CD4-positive, alpha-beta memory T cell (primary cell): ENCODE results near the gene DNAH6. TPM values are rescaled to one million over a fixed set of nuclear protein-coding genes. Genes with fewer than 3 reads are reported as not detected.
"Not testable (repeated sequence)": the region's sequence is repeated elsewhere in the genome, so short reads cannot be mapped to it uniquely, and the experiment has no call there.

Experiments
- CTCF ChIA-PET: fragments of 350-600 bp; sonication (Branson Sonifier 250); formaldehyde crosslinking; loops from one replicate; lab custom pipeline; 2021; ENCODE audit warnings: inconsistent platforms; ENCODE audit not compliant: partially characterized antibody; lab: Charles Lee
- POLR2A ChIA-PET: fragments of 350-600 bp; sonication (Branson Sonifier 250); formaldehyde crosslinking; loops from one replicate; lab custom pipeline; 2021; ENCODE audit not compliant: partially characterized antibody; lab: Charles Lee
- DNase-seq, 5 donors: peaks; one replicate each; pipeline versions ENCODE4 v3.0.0 to v3.0.0-alpha.2; 2020 to 2022; ENCODE audit warnings: mixed read lengths in 1 of 5
- H3K27ac ChIP-seq: one replicate; pipeline ENCODE4 v1.7.0; 2013; ENCODE audit warnings: low read depth, low read length
- H3K27me3 ChIP-seq: 2 replicates; pipeline ENCODE4 v1.7.0; 2013; ENCODE audit warnings: mild to moderate bottlenecking, low read length, moderate library complexity; ENCODE audit not compliant: insufficient read depth
- H3K36me3 ChIP-seq: 2 replicates; pipeline ENCODE4 v1.7.0; 2013; ENCODE audit warnings: mild to moderate bottlenecking, low read length, moderate library complexity; ENCODE audit not compliant: insufficient read depth
- H3K4me1 ChIP-seq: 2 replicates; pipeline ENCODE4 v1.7.0; 2013; ENCODE audit warnings: mild to moderate bottlenecking, low read length, moderate library complexity; ENCODE audit not compliant: insufficient read depth
- H3K4me3 ChIP-seq, 2 donors: one replicate each; pipeline ENCODE4 v1.7.0; 2013; ENCODE audit warnings: low read length in 2 of 2, mild to moderate bottlenecking in 1 of 2
- H3K9me3 ChIP-seq, 2 donors: one replicate each; pipeline ENCODE4 v1.7.0; 2013; ENCODE audit warnings: low read length in 2 of 2, control low read depth in 1 of 2; ENCODE audit not compliant: control insufficient read depth in 1 of 2
- H3K27ac Mint-ChIP-seq, 7 donors: one replicate each; pipeline ENCODE4 v1.8.0; 2020 to 2021; ENCODE audit warnings: mixed read lengths in 7 of 7, mild to moderate bottlenecking in 6 of 7, inconsistent platforms in 3 of 7, moderate library complexity in 3 of 7
- H3K27me3 Mint-ChIP-seq, 2 donors: one replicate each; pipeline ENCODE4 v1.8.0; 2020 to 2021; ENCODE audit warnings: mixed read lengths in 2 of 2
- H3K36me3 Mint-ChIP-seq, 2 donors: one replicate each; pipeline ENCODE4 v1.8.0; 2020 to 2021; ENCODE audit warnings: mixed read lengths in 2 of 2, inconsistent platforms in 1 of 2, mild to moderate bottlenecking in 1 of 2
- H3K4me1 Mint-ChIP-seq, 4 donors: one replicate each; pipeline ENCODE4 v1.8.0; 2020 to 2021; ENCODE audit warnings: mixed read lengths in 4 of 4, mild to moderate bottlenecking in 1 of 4
- H3K4me3 Mint-ChIP-seq, 8 donors: one replicate each; pipeline ENCODE4 v1.8.0; 2020 to 2021; ENCODE audit warnings: mixed read lengths in 8 of 8, mild to moderate bottlenecking in 7 of 8, moderate library complexity in 6 of 8, inconsistent platforms in 3 of 8
- H3K9me3 Mint-ChIP-seq, 8 donors: one replicate each; pipeline ENCODE4 v1.8.0; 2020 to 2021; ENCODE audit warnings: mixed read lengths in 8 of 8, mild to moderate bottlenecking in 5 of 8, inconsistent platforms in 3 of 8, moderate library complexity in 1 of 8
- intact Hi-C: fragments of 100-400 bp; cut with micrococcal nuclease; formaldehyde crosslinking; loops from one replicate; pipeline ENCODE4 v1.15.1; 2023
- polyA plus RNA-seq, 2 donors: library from polyadenylated mRNA; unstranded; fragments of 300-500 nt; fragmentation: Illumina TruSeq; gene quantifications; one replicate each; pipeline ENCODE4 v1.2.3, GENCODE V29; 2021
- total RNA-seq, 2 experiments: library from RNA; stranded (reverse); gene quantifications; one replicate each; pipeline ENCODE4 v1.2.3, GENCODE V29; 2021

DNAH6 gene
- total RNA-seq (1 to 10 TPM; 1.9 to 2.9 TPM), polyA plus RNA-seq (under 1 TPM; 0.22 to 0.53 TPM)

- Mint-ChIP-seq H3K36me3 (peaks cover 4 to 5% of the 10 kb centered on the region in 2 donors), H3K27me3 (peaks cover 0 to 3% of the 10 kb centered on the region in 2 donors), H3K4me3 (peak within 1 kb of the TSS; percentile 91 to 96 (median 92)), H3K9me3 (peaks cover 2 to 18% (median 12%) of the 10 kb centered on the region in 8 donors), H3K4me1 (peaks cover 13 to 27% (median 16%) of the 10 kb centered on the region in 4 donors), H3K27ac (peak within 1 kb of the TSS; percentile 88 to 99 (median 97))
- Histone ChIP-seq H3K4me1 (peaks cover 15% of the 10 kb centered on the region), H3K27ac (peak within 1 kb of the TSS; percentile 47), H3K9me3 (no peaks in the 10 kb centered on the region), H3K27me3 (no peaks in the 10 kb centered on the region), H3K36me3 (no peaks in the 10 kb centered on the region), H3K4me3 (peak within 1 kb of the TSS; percentile 27 to 62)
- intact Hi-C loops, result loop anchor here (2.0 to 10.0 kb wide), 3 partner anchors 268 to 408 kb away; partner anchors contain the start of gene TRABD2A
- CTCF ChIA-PET, result interaction anchor here (1.3 to 1.5 kb wide), 3 partner anchors 115 to 371 kb away, joined by 3 to 5 read pairs (median 4); no protein-coding TSS in a partner anchor
- POLR2A ChIA-PET, result interaction anchor here (0.7 to 1.8 kb wide), 9 partner anchors 16 to 453 kb away, joined by 3 to 10 read pairs (median 4); partner anchors contain the start of gene TRABD2A
- peak; percentile 87 to 94 (median 92) for DNase-seq
Measured at GRCh38 chr2:84516234-84516986, at the start of gene DNAH6. Gene DNAH6 (plus strand): TSS chr2:84516498. CDS start chr2:84517827, 1,329 bp downstream.

DNA sequence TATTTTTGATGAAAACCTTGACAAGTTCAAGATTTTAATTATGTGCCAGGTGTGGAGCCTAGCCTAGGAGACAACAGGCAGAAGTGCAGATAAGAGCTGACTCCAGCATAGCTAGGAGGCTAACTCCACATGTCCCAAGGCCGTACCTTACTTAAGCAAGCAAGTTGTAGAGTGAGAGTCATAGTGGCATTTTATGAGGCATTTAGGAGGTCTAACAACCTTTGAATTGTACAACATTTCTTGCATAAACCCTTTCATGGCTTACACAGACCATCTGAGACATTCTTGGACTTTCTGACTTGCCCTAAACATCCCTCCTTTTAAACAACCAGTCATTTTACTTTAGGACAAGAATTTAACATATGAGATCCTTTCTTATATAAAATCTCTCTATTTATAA, 48.9 kb upstream of the DNAH6 start:
- Mint-ChIP-seq H3K4me1 (no peaks in the 10 kb centered on the region), H3K27me3 (no peaks in the 10 kb centered on the region), H3K4me3 (no peak overlapping the region), H3K27ac (no peak overlapping the region), H3K9me3 (peaks cover 0 to 10% (median 3%) of the 10 kb centered on the region in 8 donors), H3K36me3 (peaks cover 0 to 2% of the 10 kb centered on the region in 2 donors)
- DNase-seq, result no peak
- intact Hi-C loops, result no loop called here
- H3K36me3 ChIP-seq, result no peaks in the 10 kb centered on the region
- no peaks in the 10 kb centered on the region for H3K4me1 ChIP-seq
- H3K27ac ChIP-seq, result no peak overlapping the region
- no peaks in the 10 kb centered on the region for H3K27me3 ChIP-seq
- no peaks in the 10 kb centered on the region for H3K9me3 ChIP-seq
- H3K4me3 ChIP-seq, result no peak overlapping the region
- CTCF ChIA-PET, result no interaction called here
- POLR2A ChIA-PET, result no interaction called here

- DNase-seq, H3K27me3 Mint-ChIP-seq, H3K4me3 ChIP-seq, intact Hi-C loops, H3K27me3 ChIP-seq, H3K4me1 ChIP-seq, H3K9me3 ChIP-seq, H3K27ac ChIP-seq, H3K4me3 Mint-ChIP-seq, H3K4me1 Mint-ChIP-seq, H3K36me3 ChIP-seq, H3K27ac Mint-ChIP-seq, POLR2A ChIA-PET: not testable (repeated sequence)
- Mint-ChIP-seq H3K9me3 (peaks cover 0 to 20% (median 9%) of the 10 kb centered on the region in 8 donors), H3K36me3 (peaks cover 0 to 13% of the 10 kb centered on the region in 2 donors)
- CTCF ChIA-PET, result interaction anchor here (0.9 kb wide), 1 partner anchor 453 kb away, joined by 3 read pairs; no protein-coding TSS in a partner anchor
Measured at GRCh38 chr2:84472423-84472822, 43.9 kb upstream of the DNAH6 start.

GRCh38 chr2:84472856-84473565, 43.3 kb upstream of the DNAH6 start:
- no peak for DNase-seq
- Histone ChIP-seq H3K27me3 (no peaks in the 10 kb centered on the region), H3K27ac (no peak overlapping the region), H3K4me3 (no peak overlapping the region), H3K4me1 (no peaks in the 10 kb centered on the region), H3K36me3 (no peaks in the 10 kb centered on the region), H3K9me3 (no peaks in the 10 kb centered on the region)
- Mint-ChIP-seq H3K27ac (no peak overlapping the region), H3K36me3 (peaks cover 0 to 16% of the 10 kb centered on the region in 2 donors), H3K4me3 (no peak overlapping the region), H3K9me3 (peaks cover 0 to 25% (median 10%) of the 10 kb centered on the region in 8 donors), H3K27me3 (peaks cover 0 to 3% of the 10 kb centered on the region in 2 donors), H3K4me1 (no peaks in the 10 kb centered on the region)
- ChIA-PET POLR2A (no interaction called here), CTCF (interaction anchor here (0.9 kb wide), 1 partner anchor 452 kb away, joined by 3 read pairs; no protein-coding TSS in a partner anchor)
- intact Hi-C loops, result no loop called here

DNA sequence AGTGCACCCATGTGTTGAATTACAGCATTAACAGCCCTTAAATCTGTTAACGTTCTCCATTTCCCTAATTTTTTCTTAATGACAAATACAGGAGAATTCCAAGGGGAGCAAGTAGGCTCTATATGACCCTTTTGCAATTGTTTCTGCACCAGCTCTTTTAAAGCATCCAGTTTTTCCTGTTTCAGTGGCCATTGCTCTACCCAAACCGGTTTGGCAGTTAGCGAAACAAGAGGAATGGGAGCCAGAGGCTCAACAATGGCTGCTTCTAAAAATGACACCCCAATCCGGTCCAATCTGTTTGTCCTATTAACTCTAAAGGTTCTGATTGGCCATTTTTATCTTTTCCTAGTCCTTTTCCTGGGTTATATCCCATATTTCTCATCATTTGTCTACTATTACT, 42.1 kb upstream of the DNAH6 start:
- intact Hi-C loops, result no loop called here
- Histone ChIP-seq H3K4me3 (no peak overlapping the region), H3K9me3 (no peaks in the 10 kb centered on the region), H3K36me3 (no peaks in the 10 kb centered on the region), H3K4me1 (no peaks in the 10 kb centered on the region), H3K27ac (no peak overlapping the region), H3K27me3 (no peaks in the 10 kb centered on the region)
- Mint-ChIP-seq H3K9me3 (peaks cover 0 to 26% (median 12%) of the 10 kb centered on the region in 8 donors), H3K4me3 (no peak overlapping the region), H3K27me3 (peaks cover 0 to 3% of the 10 kb centered on the region in 2 donors), H3K4me1 (no peaks in the 10 kb centered on the region), H3K27ac (no peak overlapping the region), H3K36me3 (peaks cover 0 to 13% of the 10 kb centered on the region in 2 donors)
- DNase-seq, result no peak
- ChIA-PET POLR2A (no interaction called here), CTCF (no interaction called here)

- H3K9me3 Mint-ChIP-seq, result peaks cover 0 to 24% (median 10%) of the 10 kb centered on the region in 8 donors
- H3K36me3 Mint-ChIP-seq, result peaks cover 0 to 13% of the 10 kb centered on the region in 2 donors
- peaks cover 15 to 19% (median 18%) of the 10 kb centered on the region in 4 donors for H3K4me1 Mint-ChIP-seq
- peaks cover 18% of the 10 kb centered on the region for H3K4me1 ChIP-seq
- ChIA-PET CTCF (no interaction called here), POLR2A (no interaction called here)
- no peak overlapping the region for H3K27ac ChIP-seq
- no peaks in the 10 kb centered on the region for H3K9me3 ChIP-seq
- H3K27ac Mint-ChIP-seq, result no peak overlapping the region
- intact Hi-C loops, result no loop called here
- no peaks in the 10 kb centered on the region for H3K36me3 ChIP-seq
- H3K4me3 Mint-ChIP-seq, result no peak overlapping the region
- peaks cover 0 to 3% of the 10 kb centered on the region in 2 donors for H3K27me3 Mint-ChIP-seq
- no peak for DNase-seq
- H3K27me3 ChIP-seq, result no peaks in the 10 kb centered on the region
- H3K4me3 ChIP-seq, result no peak overlapping the region
Measured at GRCh38 chr2:84477886-84478285, 38.4 kb upstream of the DNAH6 start.

GRCh38 chr2:84478867-84479266, 37.4 kb upstream of the DNAH6 start:
- Histone ChIP-seq H3K27ac (no peak overlapping the region), H3K4me1 (peaks cover 18% of the 10 kb centered on the region), H3K27me3 (no peaks in the 10 kb centered on the region), H3K9me3 (no peaks in the 10 kb centered on the region), H3K4me3 (no peak overlapping the region), H3K36me3 (no peaks in the 10 kb centered on the region)
- Mint-ChIP-seq H3K27ac (no peak overlapping the region), H3K36me3 (peaks cover 0 to 13% of the 10 kb centered on the region in 2 donors), H3K4me1 (peaks cover 15 to 19% (median 18%) of the 10 kb centered on the region in 4 donors), H3K9me3 (peaks cover 0 to 24% (median 10%) of the 10 kb centered on the region in 8 donors), H3K4me3 (no peak overlapping the region), H3K27me3 (peaks cover 0 to 3% of the 10 kb centered on the region in 2 donors)
- intact Hi-C loops, result no loop called here
- ChIA-PET CTCF (no interaction called here), POLR2A (no interaction called here)
- DNase-seq, result no peak
